ENCODE measurements around the gene JPT1. TPM values are rescaled to one million over a fixed set of nuclear protein-coding genes. Genes with fewer than 3 reads are reported as not detected.
A peak's percentile ranks its signal among the peaks of the same experiment; 100 is the strongest.

JPT1 gene
- total RNA-seq, 1 donor from 2014 or later, result 271 TPM

DNA sequence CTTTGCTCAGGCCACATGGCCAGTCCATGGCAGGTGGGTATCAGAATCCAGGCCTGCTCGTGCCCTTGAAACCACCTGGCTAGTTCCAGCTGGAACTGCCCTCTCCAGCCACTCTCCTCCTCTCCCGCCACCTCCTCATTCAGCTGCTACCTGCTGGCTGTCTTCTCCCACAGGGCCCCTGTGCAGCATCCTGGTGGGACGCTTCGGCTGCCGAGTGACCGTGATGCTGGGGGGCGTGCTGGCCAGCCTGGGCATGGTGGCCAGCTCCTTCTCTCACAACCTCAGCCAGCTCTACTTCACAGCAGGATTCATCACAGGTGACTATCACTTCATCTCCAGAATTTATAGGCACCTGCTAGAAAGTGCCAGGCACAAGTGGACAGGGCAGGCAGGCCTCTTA lies 56.4 kb downstream of the JPT1 start:
- Mint-ChIP-seq H3K4me1 (no peaks in the 10 kb centered on the region), H3K9me3 (no peaks in the 10 kb centered on the region), H3K4me3 (no peak overlapping the region), H3K27ac (no peak overlapping the region), H3K36me3 (ENCODE audit: low read depth) (peaks cover 6% of the 10 kb centered on the region), H3K27me3 (no peaks in the 10 kb centered on the region)
- no peak for DNase-seq
- intact Hi-C loops (cut with micrococcal nuclease), result no loop called here

DNA sequence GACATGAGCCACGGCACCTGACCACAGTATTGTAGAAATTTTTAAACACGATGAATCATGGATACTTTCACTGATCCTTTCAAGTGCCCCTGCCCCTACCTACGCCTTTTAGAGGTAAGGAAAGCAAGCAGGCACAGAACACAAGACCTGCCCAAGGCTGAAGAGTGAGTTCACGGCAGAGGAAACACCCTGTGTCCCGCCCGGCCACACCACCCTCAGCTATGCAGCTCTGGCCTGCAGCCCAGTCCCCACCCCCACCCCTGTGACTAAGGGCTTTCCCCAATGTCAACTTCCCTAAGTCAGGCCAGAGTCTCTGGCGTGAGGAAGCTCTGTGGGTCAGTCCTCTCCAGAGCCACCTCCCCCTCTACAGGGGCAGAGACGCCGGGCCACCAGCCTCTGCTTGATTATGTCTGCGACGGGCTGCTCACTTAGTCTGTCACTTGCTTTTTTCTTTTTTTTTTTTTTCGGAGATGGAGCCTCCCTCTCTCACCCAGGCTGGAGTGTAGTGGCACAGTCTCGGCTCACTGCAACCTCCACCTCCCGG lies 58.2 kb downstream of the JPT1 start:
- peaks cover 6% of the 10 kb centered on the region for H3K36me3 Mint-ChIP-seq (ENCODE audit: low read depth)

DNA sequence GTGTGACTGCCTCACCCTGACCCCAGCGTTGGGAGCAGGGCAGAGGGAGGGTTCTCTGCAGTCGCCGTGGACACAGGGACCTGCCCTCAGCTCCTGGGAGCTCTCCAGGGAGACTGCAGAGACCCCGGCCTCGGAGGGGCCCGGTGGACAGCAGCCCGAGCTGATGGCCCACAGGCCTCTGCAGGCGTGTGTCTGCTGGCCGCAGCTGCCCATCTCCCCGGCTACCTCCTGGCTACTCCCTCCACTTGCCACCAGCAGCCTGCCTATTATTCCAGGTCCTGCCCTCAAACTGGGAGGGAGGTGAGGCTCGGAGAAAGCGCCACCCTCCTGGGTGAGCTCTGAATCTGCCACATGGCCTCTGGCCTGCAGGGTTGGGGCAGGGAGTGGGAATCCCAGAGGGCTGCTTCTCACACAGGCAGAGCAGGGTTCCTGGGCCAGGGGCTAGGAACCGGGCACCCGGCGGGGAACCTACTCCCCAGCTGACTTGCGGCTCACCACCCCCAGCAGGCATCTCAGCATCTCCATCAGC lies 59.4 kb downstream of the JPT1 start:
- no peak for DNase-seq
- Mint-ChIP-seq H3K4me1 (peaks cover 15% of the 10 kb centered on the region), H3K9me3 (no peaks in the 10 kb centered on the region), H3K36me3 (ENCODE audit: low read depth) (peaks cover 4% of the 10 kb centered on the region), H3K27me3 (no peaks in the 10 kb centered on the region), H3K4me3 (no peak overlapping the region), H3K27ac (no peak overlapping the region)
- intact Hi-C loops (cut with micrococcal nuclease), result no loop called here

More for the DNA sequence above, 58.2 kb downstream of the JPT1 start:
- no peak overlapping the region for H3K27ac Mint-ChIP-seq
- H3K4me1 Mint-ChIP-seq, result peaks cover 10% of the 10 kb centered on the region
- DNase-seq, result no peak
- H3K9me3 Mint-ChIP-seq, result no peaks in the 10 kb centered on the region
- intact Hi-C loops (cut with micrococcal nuclease), result no loop called here
- no peak overlapping the region for H3K4me3 Mint-ChIP-seq
- no peaks in the 10 kb centered on the region for H3K27me3 Mint-ChIP-seq

DNA sequence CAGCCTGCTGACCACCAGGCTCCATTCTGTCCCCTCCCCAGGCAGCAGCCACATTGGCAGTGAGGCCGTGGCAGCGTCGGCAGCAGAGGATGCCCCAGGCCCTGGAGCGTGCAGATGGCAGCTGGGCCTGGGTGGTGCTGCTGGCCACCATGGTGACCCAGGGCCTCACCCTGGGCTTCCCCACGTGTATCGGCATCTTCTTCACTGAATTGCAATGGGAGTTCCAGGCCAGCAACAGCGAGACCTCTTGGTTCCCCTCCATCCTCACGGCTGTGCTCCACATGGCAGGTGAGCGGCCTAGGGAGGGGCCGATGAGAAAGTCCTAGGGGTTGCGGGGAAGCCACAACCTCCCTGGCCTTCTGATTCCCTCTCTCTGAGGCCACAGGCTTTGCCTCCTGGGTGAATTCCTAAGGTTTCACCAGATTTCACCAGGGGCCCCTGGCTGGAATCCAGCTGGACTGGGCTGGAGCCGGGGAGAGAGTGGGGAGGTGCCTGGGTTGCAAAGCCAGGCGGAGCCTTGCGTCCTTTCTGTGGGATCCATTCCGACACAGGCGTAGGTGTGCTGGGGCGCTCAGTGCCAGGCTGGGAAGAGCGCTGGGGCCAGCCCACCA lies 60.7 kb downstream of the JPT1 start:
- Mint-ChIP-seq H3K4me1 (peaks cover 26% of the 10 kb centered on the region), H3K27me3 (no peaks in the 10 kb centered on the region), H3K9me3 (no peaks in the 10 kb centered on the region), H3K36me3 (ENCODE audit: low read depth) (peaks cover under 1% of the 10 kb centered on the region), H3K4me3 (no peak overlapping the region), H3K27ac (no peak overlapping the region)
- no peak for DNase-seq
- intact Hi-C loops (cut with micrococcal nuclease), result no loop called here

DNA sequence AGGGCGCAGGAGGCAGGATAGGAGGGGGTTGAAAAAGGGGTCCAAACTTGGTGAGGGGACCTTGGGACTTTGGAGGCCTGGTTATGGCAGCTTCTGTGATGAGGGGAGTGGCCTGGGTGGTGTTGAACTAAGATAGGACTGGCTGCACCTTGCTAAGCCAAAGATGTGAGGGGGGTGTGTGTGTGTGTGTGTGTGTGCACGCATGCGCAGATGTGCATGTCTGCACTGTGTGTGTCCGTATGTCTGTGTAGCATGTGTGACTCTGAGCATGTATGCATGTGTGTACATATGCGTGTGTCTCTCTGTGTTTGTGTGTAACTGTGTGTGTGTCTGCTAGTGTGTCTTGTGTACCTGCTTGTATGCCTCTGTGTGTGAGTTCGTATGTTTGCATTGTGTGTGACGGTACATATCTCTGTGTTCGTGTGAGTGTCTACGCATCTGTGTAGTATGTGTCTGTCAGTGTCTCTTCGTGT lies 62.4 kb downstream of the JPT1 start:
- Mint-ChIP-seq H3K36me3 (ENCODE audit: low read depth) (no peaks in the 10 kb centered on the region), H3K27ac (no peak overlapping the region), H3K9me3 (no peaks in the 10 kb centered on the region), H3K4me3 (no peak overlapping the region), H3K27me3 (no peaks in the 10 kb centered on the region), H3K4me1 (peaks cover 32% of the 10 kb centered on the region)
- intact Hi-C loops (cut with micrococcal nuclease), result no loop called here
- no peak for DNase-seq

DNA sequence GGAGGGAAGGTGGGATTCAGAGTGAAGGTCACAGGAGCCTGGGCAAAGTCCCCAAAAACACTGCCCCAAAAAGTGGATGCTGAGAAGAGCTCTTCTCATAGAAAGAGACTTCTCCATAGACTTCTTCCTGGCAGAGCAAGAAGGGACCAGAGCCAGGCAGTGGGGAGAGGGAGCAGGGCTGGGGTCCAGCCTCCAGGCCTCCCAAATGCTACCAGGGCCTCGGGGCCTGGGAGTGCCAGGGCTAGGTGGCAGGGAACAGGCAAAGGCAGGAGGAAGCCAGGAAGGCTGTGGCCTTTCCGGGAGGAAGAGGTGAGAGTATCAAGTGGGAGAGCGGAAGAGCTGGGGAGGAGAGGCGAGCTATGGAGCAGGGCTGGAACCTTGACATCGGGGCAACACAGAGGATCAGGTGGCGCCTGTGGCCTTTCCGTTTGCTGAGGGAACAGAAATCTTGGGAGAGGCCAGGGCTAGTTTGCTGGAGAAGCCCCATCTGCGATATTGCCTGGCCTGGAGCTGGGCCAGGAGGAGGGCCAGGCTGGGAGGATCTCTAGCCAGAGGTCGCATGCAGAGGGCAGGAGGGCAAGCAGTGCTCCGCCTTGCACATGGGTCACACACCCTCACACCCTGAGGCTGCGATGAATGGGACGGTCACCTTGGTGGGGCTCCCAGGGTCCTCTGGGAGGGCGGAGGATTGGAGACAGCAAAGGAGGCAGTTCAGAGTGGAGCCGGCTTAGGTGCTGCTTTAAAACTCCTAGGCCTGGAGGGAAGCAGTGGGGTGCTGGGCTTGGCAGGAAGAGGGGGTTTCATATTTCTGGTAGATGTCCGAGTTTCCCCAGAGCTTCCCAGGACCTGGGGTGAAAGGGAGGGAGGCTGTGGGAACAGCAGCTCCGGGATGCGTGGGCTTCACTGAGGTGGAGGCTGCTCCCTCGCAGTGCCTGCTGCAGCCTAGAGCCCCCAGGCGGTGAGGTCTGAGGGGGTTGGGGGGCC lies 63.1 kb downstream of the JPT1 start:
- Mint-ChIP-seq H3K27me3 (no peaks in the 10 kb centered on the region), H3K4me3 (no peak overlapping the region), H3K27ac (no peak overlapping the region), H3K4me1 (peaks cover 36% of the 10 kb centered on the region), H3K36me3 (ENCODE audit: low read depth) (no peaks in the 10 kb centered on the region), H3K9me3 (no peaks in the 10 kb centered on the region)
- DNase-seq, result no peak
- intact Hi-C loops (cut with micrococcal nuclease), result no loop called here

DNA sequence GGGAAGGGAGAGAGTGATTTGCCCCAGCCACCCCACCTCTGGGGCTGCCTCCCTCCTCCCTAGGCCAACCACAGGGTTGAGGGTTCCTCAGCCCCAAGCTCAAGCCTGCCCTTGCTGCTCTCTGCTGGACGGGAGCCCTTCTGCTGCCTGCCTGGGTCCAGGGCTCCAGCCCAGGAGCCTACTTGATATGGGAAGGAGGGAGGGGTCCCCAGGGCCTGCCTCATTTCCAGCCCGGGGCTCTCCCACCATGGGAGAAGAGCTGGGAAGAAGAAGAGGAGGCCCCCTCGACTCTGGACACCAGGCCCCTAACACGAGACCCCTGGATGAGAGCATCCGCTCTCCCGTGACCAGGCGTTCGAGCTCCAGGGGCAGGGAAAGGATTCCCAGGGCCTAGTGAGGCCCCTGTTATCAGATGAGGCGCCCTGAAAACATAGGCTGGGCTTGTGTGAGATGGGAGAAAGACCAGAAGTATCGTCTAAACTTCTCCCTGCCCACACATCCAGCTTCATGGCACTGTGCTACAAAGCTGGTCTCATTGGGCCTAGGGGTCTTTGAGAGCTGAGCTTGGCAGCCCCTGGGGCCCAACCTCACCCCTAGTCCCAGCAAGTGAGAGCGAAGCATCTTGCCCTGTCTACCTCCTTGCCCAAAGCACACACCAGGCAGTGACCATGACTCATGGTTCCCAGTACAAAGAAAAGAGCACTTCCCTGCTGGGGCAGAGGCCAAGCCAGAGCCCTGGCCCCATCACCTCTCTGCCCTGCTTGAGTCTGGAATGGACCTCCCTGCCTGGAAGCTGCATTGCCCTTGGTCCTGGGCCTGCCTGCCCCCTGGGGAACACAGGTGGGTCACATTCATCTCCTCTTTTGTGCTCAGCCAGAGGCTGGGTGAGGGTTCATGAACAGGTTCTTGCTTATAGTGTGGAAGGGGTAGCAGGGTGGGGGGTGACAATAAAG lies 65.6 kb downstream of the JPT1 start:
- Mint-ChIP-seq H3K4me1 (peaks cover 45% of the 10 kb centered on the region), H3K4me3 (peak overlapping the region; percentile 88), H3K27me3 (no peaks in the 10 kb centered on the region), H3K27ac (peak overlapping the region; percentile 87), H3K36me3 (ENCODE audit: low read depth) (no peaks in the 10 kb centered on the region), H3K9me3 (no peaks in the 10 kb centered on the region)
- no peak for DNase-seq
- intact Hi-C loops (cut with micrococcal nuclease), result no loop called here

DNA sequence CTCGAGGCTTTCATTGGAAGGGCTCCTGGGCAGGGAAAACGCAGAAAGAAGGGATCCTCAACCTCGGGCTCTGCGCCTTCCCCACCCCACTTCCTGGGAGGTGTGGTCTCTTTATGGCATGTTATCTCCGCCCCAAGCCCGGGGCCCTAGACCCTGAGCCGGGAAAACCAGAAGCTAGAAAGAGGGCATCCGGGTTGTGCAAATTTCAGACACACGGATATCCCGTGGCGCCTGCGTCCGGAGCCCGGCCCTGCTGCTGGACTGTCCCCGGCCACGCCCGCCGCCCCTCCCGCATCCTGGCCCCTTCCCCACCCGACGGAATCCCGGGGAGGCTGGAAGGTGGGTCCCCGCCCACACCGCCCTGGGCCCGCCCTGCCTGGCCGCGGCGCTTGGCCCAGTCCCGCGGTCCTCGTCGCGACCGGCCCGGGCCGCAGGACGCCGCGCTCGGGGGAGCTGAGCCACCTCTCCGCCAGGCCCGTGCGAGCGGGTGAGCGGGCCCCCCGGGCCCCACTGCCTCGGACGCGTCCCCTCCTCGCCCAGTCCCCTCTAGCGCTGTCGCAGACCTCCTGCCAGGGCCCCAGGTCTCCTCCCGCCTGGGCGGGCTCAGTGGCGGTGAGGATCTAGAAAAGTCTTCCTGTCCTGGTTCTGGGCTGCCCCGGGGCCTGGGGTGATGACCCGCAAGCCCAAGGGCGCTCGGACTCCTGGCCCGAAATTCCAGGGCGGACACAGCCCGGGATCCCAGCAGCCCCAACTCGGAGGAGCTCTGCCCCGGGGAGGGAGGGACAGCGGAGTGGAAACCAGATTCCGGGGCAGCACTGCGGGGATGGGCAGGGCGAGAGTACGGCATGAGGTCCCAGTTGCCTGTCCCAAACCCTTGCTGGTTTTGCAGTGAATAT lies 66.5 kb downstream of the JPT1 start, which contains the start of gene SLC16A5:
Gene SLC16A5, plus strand, starts transcription at position 397 of the 896 bp plus-strand sequence. CDS start 5,683 bp downstream, outside the sequence.
- intact Hi-C loops (cut with micrococcal nuclease), result loop anchor here (2.0 kb wide), 1 partner anchor 21 kb away; the partner anchor contains the start of gene ARMC7
- H3K27me3 Mint-ChIP-seq, result no peaks in the 10 kb centered on the region
- H3K36me3 Mint-ChIP-seq (ENCODE audit: low read depth), result no peaks in the 10 kb centered on the region
- H3K4me1 Mint-ChIP-seq, result peaks cover 45% of the 10 kb centered on the region
- peak within 1 kb of the TSS; percentile 88 for H3K4me3 Mint-ChIP-seq
- peak; percentile 88 for DNase-seq
- no peaks in the 10 kb centered on the region for H3K9me3 Mint-ChIP-seq
- peak within 1 kb of the TSS; percentile 87 for H3K27ac Mint-ChIP-seq

DNA sequence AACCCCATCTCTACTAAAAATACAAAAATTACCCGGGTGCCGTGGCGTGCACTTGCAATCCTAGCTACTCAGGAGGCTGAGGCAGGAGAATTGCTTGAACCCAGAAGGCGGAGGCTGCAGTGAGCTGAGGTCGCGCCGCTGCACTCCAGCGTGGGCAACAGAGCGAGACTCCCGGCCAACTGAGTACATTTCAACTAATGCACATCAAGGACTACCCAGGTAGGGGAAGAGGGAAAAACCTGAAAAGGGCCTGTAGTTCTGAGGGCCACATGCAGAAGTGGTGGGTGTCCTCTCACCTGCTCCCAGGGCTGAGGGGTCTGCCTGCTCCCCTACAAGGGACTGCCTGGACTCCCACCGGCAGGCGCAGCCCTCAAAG lies 67.1 kb downstream of the JPT1 start:
- Mint-ChIP-seq H3K27me3 (no peaks in the 10 kb centered on the region), H3K36me3 (ENCODE audit: low read depth) (no peaks in the 10 kb centered on the region), H3K4me1 (peaks cover 44% of the 10 kb centered on the region), H3K9me3 (no peaks in the 10 kb centered on the region), H3K4me3 (peak overlapping the region; percentile 88), H3K27ac (peak overlapping the region; percentile 39)
- intact Hi-C loops (cut with micrococcal nuclease), result loop anchor here (2.0 kb wide), 1 partner anchor 22 kb away; the partner anchor contains the start of gene ARMC7
- DNase-seq, result no peak

DNA sequence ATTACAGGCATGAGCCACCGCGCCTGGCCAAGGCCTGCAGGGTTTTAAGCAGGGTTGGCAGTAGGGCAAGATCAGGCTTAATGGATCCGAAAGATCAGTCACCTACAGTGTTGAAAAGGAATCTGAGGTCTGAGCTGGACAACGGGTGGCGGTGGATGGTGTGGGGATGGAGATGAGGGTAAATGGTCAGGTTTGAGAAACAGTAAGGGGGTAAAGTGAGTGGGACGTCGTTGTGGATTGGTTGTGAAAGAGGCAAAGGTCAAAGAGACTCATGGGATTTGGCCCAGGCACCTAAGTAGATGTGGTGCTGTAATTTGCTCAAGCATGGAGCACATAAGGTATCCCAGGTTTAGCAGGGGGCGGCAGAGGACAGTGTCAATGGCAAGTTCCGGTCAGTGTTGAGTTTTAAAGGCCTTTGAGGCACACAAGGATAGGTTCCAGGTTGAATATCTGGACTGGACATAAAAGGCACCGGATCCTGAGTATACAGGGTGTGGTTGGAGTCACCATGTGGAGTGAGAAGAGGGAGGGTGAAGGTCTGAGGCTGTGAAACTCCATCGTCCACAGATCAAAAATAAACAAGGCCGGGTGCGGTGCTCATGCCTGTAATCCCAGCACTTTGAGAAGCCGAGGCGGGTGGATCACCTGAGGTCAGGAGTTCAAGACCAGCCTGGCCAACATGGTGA lies 67.7 kb downstream of the JPT1 start:
- DNase-seq, result no peak
- Mint-ChIP-seq H3K4me1 (peaks cover 38% of the 10 kb centered on the region), H3K36me3 (ENCODE audit: low read depth) (no peaks in the 10 kb centered on the region), H3K9me3 (no peaks in the 10 kb centered on the region), H3K27ac (peak overlapping the region; percentile 39), H3K4me3 (peak overlapping the region; percentile 88), H3K27me3 (no peaks in the 10 kb centered on the region)
- intact Hi-C loops (cut with micrococcal nuclease), result loop anchor here (2.0 kb wide), 1 partner anchor 22 kb away; the partner anchor contains the start of gene ARMC7

All from activated CD4-positive, alpha-beta T cell treated with anti-CD3 and anti-CD28 coated beads, Interleukin-2, amount 10 ng/mL, durations not matched to agents 24 days and 14 days (primary cell).